Kidney epithelial cell (primary cell): ENCODE results near the gene SYNGR1. TPM values are rescaled to one million over a fixed set of nuclear protein-coding genes. Genes with fewer than 3 reads are reported as not detected.

ENCODE experiments used
- DNase-seq: peaks from one replicate; pipeline ENCODE4 v3.0.0-alpha.2; 2010; ENCODE audit warnings: low read depth
- H3K27me3 ChIP-seq: 2 replicates; pipeline ENCODE4 v1.6.0; 2011; ENCODE audit warnings: low read length; ENCODE audit not compliant: control insufficient read depth, insufficient read depth
- H3K36me3 ChIP-seq: 2 replicates; pipeline ENCODE4 v1.5.1; 2011; ENCODE audit warnings: low read length; ENCODE audit not compliant: control insufficient read depth, insufficient read depth
- H3K4me3 ChIP-seq: 2 replicates; pipeline ENCODE4 v1.5.1; 2011; ENCODE audit warnings: low read depth, mild to moderate bottlenecking, control low read depth, low read length
- CTCF ChIP-seq: IDR thresholded peaks from 2 replicates; pipeline ENCODE4 v1.5.1; 2011; ENCODE audit warnings: mild to moderate bottlenecking, moderate library complexity, low read length, control low read depth, inconsistent platforms; ENCODE audit not compliant: insufficient read depth, poor library complexity, severe bottlenecking
- total RNA-seq: library from RNA; depleted of rRNA; stranded (reverse); fragments of >200 nt; gene quantifications from 2 replicates; pipeline ENCODE4 v1.2.3, GENCODE V29; 2015

SYNGR1 gene
- total RNA-seq, 1 donor from 2014 or later, result 2.0 TPM

- no peak overlapping the region for H3K4me3 ChIP-seq
- no peak for DNase-seq
- H3K36me3 ChIP-seq, result peaks cover 26% of the 10 kb centered on the region
- no peaks in the 10 kb centered on the region for H3K27me3 ChIP-seq
- TF ChIP-seq CTCF, result no peak
Observed at GRCh38 chr22:39311592-39312400, 38.0 kb upstream of the SYNGR1 start.

- Histone ChIP-seq H3K4me3 (no peak overlapping the region), H3K36me3 (peaks cover 26% of the 10 kb centered on the region), H3K27me3 (no peaks in the 10 kb centered on the region)
- no peak for DNase-seq
- TF ChIP-seq CTCF, result no peak
Observed at GRCh38 chr22:39312410-39312809, 37.4 kb upstream of the SYNGR1 start.

GRCh38 chr22:39313258-39314001, 36.4 kb upstream of the SYNGR1 start:
- Histone ChIP-seq H3K4me3 (no peak overlapping the region), H3K36me3 (peaks cover 26% of the 10 kb centered on the region), H3K27me3 (no peaks in the 10 kb centered on the region)
- TF ChIP-seq CTCF, result no peak
- DNase-seq, result no peak

GRCh38 chr22:39314251-39314971, 35.4 kb upstream of the SYNGR1 start:
- H3K27me3 ChIP-seq, result no peaks in the 10 kb centered on the region
- H3K36me3 ChIP-seq, result peaks cover 26% of the 10 kb centered on the region
- TF ChIP-seq CTCF, result peak; percentile 22
- DNase-seq, result no peak
- no peak overlapping the region for H3K4me3 ChIP-seq

GRCh38 chr22:39315389-39315788, 34.4 kb upstream of the SYNGR1 start:
- no peak for DNase-seq
- H3K36me3 ChIP-seq, result peaks cover 26% of the 10 kb centered on the region
- no peak overlapping the region for H3K4me3 ChIP-seq
- TF ChIP-seq CTCF, result no peak
- H3K27me3 ChIP-seq, result no peaks in the 10 kb centered on the region
